Kidney glomerular epithelial cell (primary cell): ENCODE results near the gene AHSP.
"Not testable (repeated sequence)": the region's sequence is repeated elsewhere in the genome, so short reads cannot be mapped to it uniquely, and the experiment has no call there.

Experiments
- DNase-seq: peaks from one replicate; lab custom pipeline; 2025; lab: John Stamatoyannopoulos, UW

The AHSP gene

DNA sequence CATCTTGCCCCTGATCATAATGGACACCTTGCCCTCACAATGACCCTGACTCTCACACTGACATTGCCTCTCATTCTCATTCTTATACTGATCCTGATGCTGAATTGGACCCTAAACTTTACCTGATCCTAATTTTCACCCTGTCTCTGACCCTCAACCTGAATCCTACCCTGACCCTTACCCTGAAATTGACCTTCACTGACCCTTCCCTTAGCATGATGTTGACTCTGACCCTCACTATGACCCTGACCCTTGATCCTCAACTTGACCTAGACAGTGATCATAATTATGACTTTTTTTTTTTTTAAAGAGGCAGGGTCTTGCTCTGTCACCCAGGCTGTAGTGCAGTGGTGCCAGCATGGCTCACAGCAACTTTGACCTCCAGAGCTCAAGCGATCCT lies 3.4 kb downstream of the AHSP start:
- DNase-seq, result no peak

DNA sequence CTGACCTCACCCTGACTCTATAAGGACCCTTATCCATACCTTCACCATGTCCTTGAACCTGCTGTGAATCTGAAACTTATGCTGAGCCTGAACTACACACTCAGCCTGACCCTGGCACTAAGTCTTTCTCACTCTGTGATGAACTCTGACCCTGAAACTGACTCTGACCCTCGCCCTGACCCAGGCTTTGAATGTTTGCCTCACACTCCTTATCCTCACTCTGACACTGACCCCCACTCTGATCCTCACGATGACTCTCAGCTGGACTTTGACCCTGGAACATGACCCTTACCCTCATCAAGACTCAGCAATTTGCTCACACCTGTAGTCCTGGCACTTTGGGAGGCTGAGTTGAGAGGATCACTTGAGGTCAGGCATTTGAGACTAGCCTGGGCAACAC lies 4.4 kb downstream of the AHSP start:
- DNase-seq, result no peak

DNA sequence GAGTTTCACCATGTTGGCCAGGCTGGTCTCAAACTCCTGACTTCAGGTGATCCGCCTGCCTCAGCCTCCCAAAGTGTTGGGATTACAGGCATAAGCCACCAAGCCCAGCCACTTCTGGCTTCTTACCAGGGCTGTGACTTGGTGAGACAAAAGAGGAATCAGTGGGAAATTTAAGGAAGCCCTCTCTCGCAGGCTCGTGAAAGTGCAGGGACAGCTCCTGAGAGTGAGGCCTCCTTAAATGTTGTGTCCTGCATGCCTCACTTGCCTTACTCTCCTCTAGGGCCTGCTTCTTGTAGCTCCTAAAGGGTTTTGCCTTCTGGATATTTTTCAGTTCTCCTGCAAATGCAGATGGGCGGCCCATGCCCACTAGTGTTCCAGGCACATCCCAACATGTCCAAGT lies 5.2 kb downstream of the AHSP start:
- DNase-seq, result no peak

DNA sequence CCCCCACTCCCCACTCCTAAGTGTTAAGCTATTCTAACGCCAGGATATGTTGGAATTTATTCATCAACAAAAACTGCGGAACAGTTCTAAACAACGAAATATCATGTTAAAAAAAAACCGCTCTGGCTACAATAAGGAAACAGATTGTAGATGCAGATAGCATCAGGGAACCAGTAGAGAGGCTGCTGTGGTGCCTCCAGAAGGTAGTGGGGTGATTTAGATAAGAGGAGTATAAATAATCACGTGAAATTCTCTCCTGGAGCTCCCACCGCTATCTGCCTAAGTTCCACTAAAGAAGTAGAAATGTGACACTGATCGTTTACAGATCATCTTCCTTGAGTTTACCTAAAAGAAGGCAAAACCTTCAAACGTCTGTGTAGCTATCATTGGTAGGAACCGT lies 8.0 kb downstream of the AHSP start:
- DNase-seq, result no peak

DNA sequence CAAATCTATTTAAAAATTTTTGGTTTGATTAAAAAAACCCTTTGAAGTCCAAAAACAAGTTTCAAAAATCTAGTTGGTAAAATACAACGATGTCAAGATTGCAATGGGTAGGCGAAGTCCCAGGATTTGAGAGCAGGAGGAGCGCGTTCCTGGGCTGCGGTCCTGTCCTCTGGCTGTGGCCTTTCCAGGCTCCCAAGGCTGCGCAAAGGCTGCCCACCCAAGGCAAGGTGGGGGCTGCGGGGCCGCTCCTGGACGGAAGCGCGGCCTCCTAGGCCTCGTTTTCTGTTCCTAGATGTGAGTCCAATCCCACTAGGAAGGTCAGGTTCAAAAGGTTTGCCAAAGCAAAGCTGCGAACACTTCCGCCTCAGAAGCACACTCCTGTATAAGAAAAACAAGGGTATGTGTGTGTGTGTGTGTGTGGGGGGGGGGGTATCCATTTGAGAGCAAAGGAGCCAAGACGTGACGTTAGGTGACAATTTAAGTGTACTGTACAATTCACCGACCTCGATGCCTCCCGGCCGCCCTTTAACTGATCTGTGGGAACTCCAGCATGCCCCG lies 9.2 kb downstream of the AHSP start:
- no peak for DNase-seq

DNA sequence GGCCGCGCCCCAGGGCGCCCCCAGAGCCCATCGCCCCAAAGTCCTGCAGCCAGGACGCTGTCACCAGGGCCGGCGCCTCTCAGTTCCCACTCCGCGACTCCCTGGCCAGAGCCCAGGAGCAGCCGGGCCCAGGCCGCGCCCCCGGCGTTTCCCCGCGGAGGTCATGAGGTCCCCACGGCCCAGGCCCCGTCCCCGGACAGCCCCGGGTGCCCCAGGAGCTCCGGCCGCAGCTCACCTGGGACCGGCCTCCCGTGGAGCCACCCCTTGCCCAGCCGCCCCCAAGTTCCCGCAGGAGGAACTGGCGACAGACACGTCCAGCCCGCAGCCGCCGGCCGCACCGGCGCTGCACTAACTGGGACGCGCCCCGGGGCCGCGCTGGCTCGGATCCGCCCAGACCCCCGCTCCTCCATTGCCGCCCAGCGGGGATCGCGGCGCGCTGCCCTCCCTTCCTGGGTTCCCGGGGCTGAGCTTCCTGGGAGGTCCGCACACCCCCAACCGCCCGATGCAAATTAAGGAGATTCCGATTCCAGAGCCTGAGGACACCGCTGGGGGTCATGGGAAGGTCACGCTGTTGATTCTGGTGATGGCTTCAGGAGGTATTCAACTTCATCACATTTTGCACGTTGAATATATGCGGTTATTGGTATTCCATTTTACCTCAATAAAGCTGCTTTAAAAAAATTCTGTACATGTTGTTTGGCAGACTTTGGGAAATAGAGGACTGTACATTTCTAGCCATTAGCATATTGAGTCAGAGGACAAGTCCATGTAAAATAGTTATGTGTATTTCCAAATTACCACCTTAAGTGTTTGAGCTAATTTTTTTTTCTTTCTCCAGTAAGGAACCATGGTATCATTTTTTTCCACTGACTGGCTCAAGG lies 9.9 kb downstream of the AHSP start:
- DNase-seq, result no peak

DNA sequence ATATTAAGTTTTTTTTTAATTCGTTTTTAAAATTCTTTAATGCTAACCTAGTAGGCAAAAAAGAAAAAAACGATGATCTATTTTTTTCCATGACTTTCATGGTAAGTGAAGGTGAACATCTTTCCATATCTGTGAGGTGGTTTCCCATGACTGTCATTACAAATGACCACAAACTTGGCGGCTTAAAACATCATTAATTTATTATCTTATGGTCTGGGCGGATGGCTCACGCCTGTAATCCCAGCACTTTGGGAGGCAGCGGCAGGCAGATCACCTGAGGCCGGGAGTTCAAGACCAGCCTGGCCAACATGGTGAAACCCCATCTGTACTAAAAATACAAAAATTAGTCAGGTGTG lies 10.5 kb downstream of the AHSP start:
- not testable (repeated sequence) for DNase-seq

DNA sequence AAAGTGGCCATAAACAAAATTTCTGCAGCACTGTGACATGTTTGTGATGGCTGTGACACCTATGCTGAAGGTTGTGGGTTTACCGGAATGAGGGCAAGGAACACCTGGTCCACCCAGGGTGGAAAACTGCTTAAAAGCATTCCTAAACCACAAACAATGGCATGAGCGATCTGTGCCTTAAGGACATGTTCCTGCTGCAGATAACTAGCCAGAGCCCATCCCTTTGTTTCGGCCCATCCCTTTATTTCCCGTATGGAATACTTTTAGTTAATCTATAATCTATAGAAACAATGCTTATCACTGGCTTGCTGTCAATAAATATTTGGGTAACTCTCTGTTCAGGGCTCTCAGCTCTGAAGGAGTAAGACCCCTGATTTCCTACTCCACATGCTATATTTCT lies 12.1 kb downstream of the AHSP start:
- DNase-seq, result not testable (repeated sequence)

DNA sequence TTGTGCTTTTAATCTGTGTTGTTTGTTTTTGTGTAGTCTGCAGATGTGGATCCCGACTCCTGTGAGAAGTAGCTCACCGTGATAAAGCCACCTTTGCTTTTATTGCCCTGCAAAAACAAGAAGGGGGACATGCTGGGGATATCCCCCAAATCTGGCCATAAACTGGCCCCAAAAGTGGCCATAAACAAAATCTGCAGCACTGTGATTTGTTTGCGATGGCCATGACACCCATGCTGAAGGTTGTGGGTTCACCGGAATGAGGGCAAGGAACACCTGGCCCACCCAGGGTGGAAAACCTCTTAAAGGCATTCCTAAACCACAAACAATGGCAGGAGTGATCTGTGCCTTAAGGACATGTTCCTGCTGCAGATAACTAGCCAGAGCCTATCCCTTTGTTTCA lies 15.1 kb downstream of the AHSP start:
- DNase-seq, result no peak

DNA sequence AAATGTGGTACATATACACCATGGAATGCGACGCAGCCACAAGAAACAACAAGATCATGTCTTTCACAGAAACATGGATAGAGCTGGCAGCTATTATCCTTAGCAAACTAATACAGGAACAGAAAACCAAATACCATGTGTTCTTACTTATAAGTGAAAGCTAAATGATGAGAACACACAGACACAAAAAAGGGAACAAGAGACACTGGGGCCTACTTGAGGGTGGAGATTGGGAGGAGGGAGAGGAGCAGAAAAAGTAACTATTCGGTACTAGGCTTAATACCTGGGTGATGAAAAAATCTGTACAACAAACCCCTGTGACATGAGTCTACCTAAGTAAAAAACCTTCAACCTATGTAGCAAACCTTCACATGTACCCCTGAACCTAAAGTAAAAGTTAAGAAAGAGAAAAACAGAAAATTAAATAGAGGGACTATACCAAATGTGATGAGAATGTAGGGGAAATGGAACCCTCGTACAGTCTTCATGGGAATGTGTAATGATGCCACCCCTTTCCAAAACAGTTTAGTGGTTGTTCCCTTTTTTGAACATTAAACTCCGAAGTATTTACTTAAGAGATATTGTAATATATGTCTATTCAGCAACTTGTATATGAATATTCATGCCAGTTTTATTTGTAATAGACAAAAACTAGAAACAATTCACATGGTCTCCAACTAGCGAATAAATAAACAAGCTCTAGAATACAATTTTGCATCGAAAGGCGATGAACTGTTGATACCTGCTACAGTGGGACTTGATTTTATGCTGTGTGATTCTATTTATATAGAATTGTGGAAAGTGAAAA lies 33.9 kb downstream of the AHSP start:
- no peak for DNase-seq

DNA sequence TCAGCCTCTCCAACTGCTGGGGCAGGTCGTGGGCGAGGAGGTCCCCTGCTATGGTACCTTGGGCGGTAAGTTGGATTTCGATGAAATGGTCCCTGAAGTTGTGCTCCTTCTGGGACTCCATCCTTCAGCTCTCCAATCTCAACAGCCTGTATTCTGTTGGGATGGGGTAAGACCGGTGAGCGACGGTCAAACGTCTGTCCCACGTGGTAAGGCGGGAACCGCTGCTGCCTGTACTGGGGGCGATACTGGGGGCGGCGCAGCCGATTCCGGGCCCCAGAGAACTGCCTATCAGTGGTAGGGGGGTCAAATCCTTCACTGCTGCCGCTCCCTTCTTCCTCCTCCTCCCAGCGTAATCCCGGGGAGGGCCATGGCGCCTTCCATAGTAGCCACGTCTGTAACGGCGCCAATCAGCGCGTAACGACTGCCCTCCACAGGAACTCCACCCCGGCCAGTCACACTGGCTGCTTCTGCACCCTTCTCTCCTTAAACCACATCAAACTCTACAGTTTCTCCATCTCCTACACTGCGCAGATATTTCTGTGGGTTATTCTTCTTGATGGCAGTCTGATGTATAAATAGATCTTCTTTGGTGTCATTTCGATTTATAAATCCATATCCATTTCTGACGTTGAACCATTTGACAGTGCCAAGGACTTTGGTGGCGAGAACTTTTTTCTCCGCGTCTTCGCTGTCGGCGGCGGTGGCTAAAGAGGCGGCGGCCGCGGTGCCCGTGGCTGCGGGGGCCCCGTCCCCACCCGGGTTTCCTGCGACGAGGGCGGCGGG lies 41.1 kb downstream of the AHSP start:
- no peak for DNase-seq

DNA sequence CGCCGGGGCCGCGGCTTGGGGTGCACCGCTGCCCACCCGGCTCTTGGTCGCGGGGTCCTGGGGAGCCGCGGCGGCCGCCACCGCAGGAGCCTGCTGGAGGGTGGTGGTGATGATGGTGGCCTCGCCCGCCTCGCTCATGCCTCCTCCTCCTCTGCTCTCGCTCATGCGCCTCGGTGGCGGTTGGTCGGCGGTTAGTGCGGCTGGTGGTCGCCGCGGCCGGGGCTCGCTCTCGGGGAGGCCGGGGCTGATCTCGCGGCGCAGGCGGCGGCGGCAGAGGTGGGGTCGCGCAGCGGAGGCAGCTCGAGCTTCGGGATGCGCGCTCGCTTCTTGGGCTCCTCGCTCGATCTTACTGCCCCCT lies 41.6 kb downstream of the AHSP start:
- no peak for DNase-seq

DNA sequence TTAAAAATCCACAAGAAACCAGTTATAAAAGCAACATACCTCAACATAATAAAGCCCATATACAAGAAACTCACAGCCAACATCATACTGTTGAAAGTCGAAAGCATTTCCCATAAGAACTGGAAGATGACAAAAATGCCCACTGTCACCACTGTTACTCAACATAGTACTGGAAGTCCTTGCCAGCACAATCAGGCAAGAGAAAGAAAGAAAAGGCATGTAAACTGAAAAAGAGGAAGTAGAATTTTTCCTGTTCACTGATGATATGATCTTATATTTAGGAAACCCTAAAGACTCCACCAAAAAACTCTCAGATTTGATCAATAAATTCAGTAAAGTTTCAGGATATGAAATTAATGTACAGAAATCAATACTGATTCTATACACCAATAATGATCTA lies 45.1 kb downstream of the AHSP start:
- DNase-seq, result no peak

DNA sequence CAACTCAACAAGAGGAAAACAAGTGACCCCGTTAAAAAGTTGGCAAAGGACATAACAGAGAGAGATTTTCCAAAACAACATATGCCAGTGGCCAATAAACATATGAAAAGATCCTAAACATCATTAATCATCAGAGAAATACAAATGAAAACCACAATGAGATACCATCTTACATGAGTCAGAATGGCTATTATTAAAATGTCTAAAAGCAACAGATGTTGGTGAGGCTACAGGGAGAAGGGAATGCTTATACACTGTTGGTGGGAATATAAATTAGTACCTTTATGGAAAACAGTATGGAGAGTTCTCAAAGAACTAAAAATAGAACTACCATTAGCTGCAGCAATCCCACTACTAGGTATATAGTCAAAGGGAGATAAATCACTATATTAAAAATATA lies 46.5 kb downstream of the AHSP start:
- DNase-seq, result not testable (repeated sequence)

DNA sequence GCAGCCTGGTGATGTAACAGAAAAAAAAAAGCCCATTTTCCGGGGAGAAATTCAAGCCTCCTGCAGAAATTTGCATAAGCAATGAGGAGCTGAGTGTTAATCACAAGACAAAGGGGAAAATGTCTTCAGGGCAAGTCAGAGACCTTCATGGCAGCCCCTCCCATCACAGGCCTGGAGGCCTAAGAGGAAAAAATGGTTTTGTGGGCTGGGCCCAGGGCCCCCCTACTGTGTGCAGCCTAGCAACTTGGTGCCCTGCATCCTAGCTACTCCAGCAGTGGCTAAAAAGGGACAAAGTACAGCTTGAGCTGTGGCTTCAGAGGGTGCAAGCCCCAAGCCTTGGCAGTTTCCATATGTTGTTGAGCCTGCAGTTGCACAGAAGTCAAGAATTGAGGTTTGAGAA lies 49.7 kb downstream of the AHSP start:
- DNase-seq, result no peak
